ENCODE measurements around the gene KRT76. TPM values are rescaled to one million over a fixed set of nuclear protein-coding genes. Genes with fewer than 3 reads are reported as not detected.

Gene KRT76
- total RNA-seq, 2 experiments from 2014 or later: not detected

GRCh38 chr12:52771088-52771487 is 6.1 kb downstream of the KRT76 start:
- intact Hi-C loops (cut with micrococcal nuclease): no loop called here

GRCh38 chr12:52769946-52770345 is 7.2 kb downstream of the KRT76 start:
- no peak for TF ChIP-seq CTCF (IDR thresholded peaks at IDR 0.05)
- no peak for ATAC-seq
- Mint-ChIP-seq H3K4me1 (ENCODE audit: low read depth) (no peaks in the 10 kb centered on the region), H3K9me3 (no peaks in the 10 kb centered on the region), H3K27me3 (peaks cover 3% of the 10 kb centered on the region), H3K4me3 (no peak overlapping the region), H3K27ac (no peak overlapping the region), H3K36me3 (ENCODE audit: low read depth) (no peaks in the 10 kb centered on the region)
- DNase-seq: no peak
- CTCF ChIA-PET: no interaction called here
- intact Hi-C loops (cut with micrococcal nuclease): no loop called here
- POLR2A ChIA-PET: no interaction called here

More at GRCh38 chr12:52771088-52771487, 6.1 kb downstream of the KRT76 start:
- Mint-ChIP-seq H3K27ac (no peak overlapping the region), H3K9me3 (no peaks in the 10 kb centered on the region), H3K4me1 (ENCODE audit: low read depth) (no peaks in the 10 kb centered on the region), H3K36me3 (ENCODE audit: low read depth) (no peaks in the 10 kb centered on the region), H3K4me3 (no peak overlapping the region), H3K27me3 (peaks cover 3% of the 10 kb centered on the region)
- DNase-seq: no peak
- TF ChIP-seq CTCF (IDR thresholded peaks at IDR 0.05): no peak
- ChIA-PET POLR2A (no interaction called here), CTCF (interaction anchor here (1.1 kb wide), 1 partner anchor 109 kb away, joined by 3 read pairs; no protein-coding TSS in a partner anchor)
- ATAC-seq: no peak

GRCh38 chr12:52769354-52769753 is 7.8 kb downstream of the KRT76 start:
- H3K9me3 Mint-ChIP-seq: no peaks in the 10 kb centered on the region
- DNase-seq (no peak), ATAC-seq (no peak)
- TF ChIP-seq CTCF (IDR thresholded peaks at IDR 0.05): no peak
- POLR2A ChIA-PET: interaction anchor here (0.7 kb wide), 1 partner anchor 530 kb away, joined by 3 read pairs; no protein-coding TSS in a partner anchor
- peaks cover 3% of the 10 kb centered on the region for H3K27me3 Mint-ChIP-seq
- intact Hi-C loops (cut with micrococcal nuclease): no loop called here
- CTCF ChIA-PET: no interaction called here
- H3K4me1 Mint-ChIP-seq (ENCODE audit: low read depth): no peaks in the 10 kb centered on the region
- H3K27ac Mint-ChIP-seq: no peak overlapping the region
- H3K4me3 Mint-ChIP-seq: no peak overlapping the region
- H3K36me3 Mint-ChIP-seq (ENCODE audit: low read depth): no peaks in the 10 kb centered on the region

GRCh38 chr12:52768479-52769200 is 8.5 kb downstream of the KRT76 start:
- no peak for TF ChIP-seq CTCF (IDR thresholded peaks at IDR 0.05)
- DNase-seq: no peak
- Mint-ChIP-seq H3K4me1 (ENCODE audit: low read depth) (no peaks in the 10 kb centered on the region), H3K4me3 (no peak overlapping the region), H3K36me3 (ENCODE audit: low read depth) (no peaks in the 10 kb centered on the region), H3K27ac (no peak overlapping the region), H3K9me3 (no peaks in the 10 kb centered on the region), H3K27me3 (peaks cover 3% of the 10 kb centered on the region)
- POLR2A ChIA-PET: interaction anchor here (0.7 kb wide), 1 partner anchor 529 kb away, joined by 3 read pairs; no protein-coding TSS in a partner anchor
- CTCF ChIA-PET: no interaction called here
- intact Hi-C loops (cut with micrococcal nuclease): no loop called here
- no peak for ATAC-seq

GRCh38 chr12:52767427-52767826 is 9.7 kb downstream of the KRT76 start:
- Mint-ChIP-seq H3K36me3 (ENCODE audit: low read depth) (no peaks in the 10 kb centered on the region), H3K4me1 (ENCODE audit: low read depth) (no peaks in the 10 kb centered on the region), H3K27ac (no peak overlapping the region), H3K27me3 (peaks cover 3% of the 10 kb centered on the region), H3K4me3 (no peak overlapping the region), H3K9me3 (no peaks in the 10 kb centered on the region)
- CTCF ChIA-PET: no interaction called here
- no peak for TF ChIP-seq CTCF (IDR thresholded peaks at IDR 0.05)
- POLR2A ChIA-PET: no interaction called here
- ATAC-seq (no peak), DNase-seq (no peak)
- intact Hi-C loops (cut with micrococcal nuclease): no loop called here
